RWPE2 (cell line): ENCODE data around the gene C20orf141.
"Not testable (repeated sequence)": the region's sequence is repeated elsewhere in the genome, so short reads cannot be mapped to it uniquely, and the experiment has no call there.

Experiments used
- ATAC-seq: fragments of 200-7000 bp; cut with Tn5 transposase; 3 replicates; pipeline ENCODE4 v1.9.1; 2021; ENCODE audit warnings: low read depth
- DNase-seq: peaks from one replicate; pipeline ENCODE4 v3.0.0-alpha.2; 2020; ENCODE audit warnings: low spot score
- H3K27ac ChIP-seq: fragments of 450-650 bp; 2 replicates; pipeline ENCODE4 v1.5.1; 2017; ENCODE audit warnings: mild to moderate bottlenecking; ENCODE audit not compliant: poor library complexity, severe bottlenecking
- H3K27me3 ChIP-seq: fragments of 250-450 bp; sonication (Bioruptor Pico); 2 replicates; pipeline ENCODE4 v1.5.1; 2021; ENCODE audit warnings: mild to moderate bottlenecking, moderate library complexity; ENCODE audit not compliant: insufficient read depth, poor library complexity, severe bottlenecking
- H3K36me3 ChIP-seq: fragments of 250-450 bp; sonication (Bioruptor Pico); 2 replicates; pipeline ENCODE4 v1.5.1; 2020; ENCODE audit warnings: low read depth, mild to moderate bottlenecking, moderate library complexity
- H3K4me1 ChIP-seq: fragments of 250-450 bp; sonication (Bioruptor Pico); 2 replicates; pipeline ENCODE4 v1.5.1; 2021; ENCODE audit warnings: mild to moderate bottlenecking, moderate library complexity; ENCODE audit not compliant: insufficient read depth, poor library complexity, severe bottlenecking
- H3K4me3 ChIP-seq: fragments of 250-450 bp; sonication (Bioruptor Pico); 2 replicates; pipeline ENCODE4 v1.5.1; 2021; ENCODE audit warnings: mild to moderate bottlenecking, moderate library complexity; ENCODE audit not compliant: severe bottlenecking
- H3K9me3 ChIP-seq: fragments of 250-450 bp; sonication (Bioruptor Pico); 2 replicates; pipeline ENCODE4 v1.5.1; 2021; ENCODE audit warnings: mild to moderate bottlenecking, moderate library complexity; ENCODE audit not compliant: severe bottlenecking
- TF ChIP-seq, protein P1 (sequence below): fragments of 450-650 bp; IDR thresholded peaks from one replicate; pipeline ENCODE4 v1.5.1; 2017; ENCODE audit warnings: mild to moderate bottlenecking, moderate library complexity; ENCODE audit not compliant: poor library complexity, severe bottlenecking

C20orf141 gene

DNA sequence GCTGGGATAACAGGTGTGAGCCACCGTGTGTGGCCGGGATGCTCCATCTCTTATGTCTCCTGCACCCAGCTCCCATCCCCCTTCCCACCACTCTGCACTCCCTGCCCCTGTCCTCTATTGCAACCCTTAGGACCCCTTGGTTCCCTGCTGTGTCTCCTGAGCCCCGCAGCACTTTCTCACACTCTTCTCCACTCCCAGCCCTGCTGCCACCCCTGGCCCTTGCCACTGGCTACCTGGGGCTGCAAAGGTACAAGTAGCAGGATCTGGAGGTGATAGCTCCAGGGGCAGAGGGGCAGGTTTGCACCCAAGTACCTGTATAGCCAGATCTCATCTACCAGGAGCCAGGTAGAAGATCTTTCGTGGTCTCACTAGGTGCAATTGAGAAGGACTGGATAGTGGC is 7.8 kb upstream of the C20orf141 start:
- ATAC-seq (no peak), DNase-seq (no peak)
- Histone ChIP-seq H3K27me3 (peaks cover 14% of the 10 kb centered on the region), H3K36me3 (no peaks in the 10 kb centered on the region), H3K27ac (no peak overlapping the region), H3K9me3 (peaks cover 3% of the 10 kb centered on the region), H3K4me1 (no peaks in the 10 kb centered on the region), H3K4me3 (no peak overlapping the region)
- TF ChIP-seq, protein P1, sequence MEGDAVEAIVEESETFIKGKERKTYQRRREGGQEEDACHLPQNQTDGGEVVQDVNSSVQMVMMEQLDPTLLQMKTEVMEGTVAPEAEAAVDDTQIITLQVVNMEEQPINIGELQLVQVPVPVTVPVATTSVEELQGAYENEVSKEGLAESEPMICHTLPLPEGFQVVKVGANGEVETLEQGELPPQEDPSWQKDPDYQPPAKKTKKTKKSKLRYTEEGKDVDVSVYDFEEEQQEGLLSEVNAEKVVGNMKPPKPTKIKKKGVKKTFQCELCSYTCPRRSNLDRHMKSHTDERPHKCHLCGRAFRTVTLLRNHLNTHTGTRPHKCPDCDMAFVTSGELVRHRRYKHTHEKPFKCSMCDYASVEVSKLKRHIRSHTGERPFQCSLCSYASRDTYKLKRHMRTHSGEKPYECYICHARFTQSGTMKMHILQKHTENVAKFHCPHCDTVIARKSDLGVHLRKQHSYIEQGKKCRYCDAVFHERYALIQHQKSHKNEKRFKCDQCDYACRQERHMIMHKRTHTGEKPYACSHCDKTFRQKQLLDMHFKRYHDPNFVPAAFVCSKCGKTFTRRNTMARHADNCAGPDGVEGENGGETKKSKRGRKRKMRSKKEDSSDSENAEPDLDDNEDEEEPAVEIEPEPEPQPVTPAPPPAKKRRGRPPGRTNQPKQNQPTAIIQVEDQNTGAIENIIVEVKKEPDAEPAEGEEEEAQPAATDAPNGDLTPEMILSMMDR = no peak

DNA sequence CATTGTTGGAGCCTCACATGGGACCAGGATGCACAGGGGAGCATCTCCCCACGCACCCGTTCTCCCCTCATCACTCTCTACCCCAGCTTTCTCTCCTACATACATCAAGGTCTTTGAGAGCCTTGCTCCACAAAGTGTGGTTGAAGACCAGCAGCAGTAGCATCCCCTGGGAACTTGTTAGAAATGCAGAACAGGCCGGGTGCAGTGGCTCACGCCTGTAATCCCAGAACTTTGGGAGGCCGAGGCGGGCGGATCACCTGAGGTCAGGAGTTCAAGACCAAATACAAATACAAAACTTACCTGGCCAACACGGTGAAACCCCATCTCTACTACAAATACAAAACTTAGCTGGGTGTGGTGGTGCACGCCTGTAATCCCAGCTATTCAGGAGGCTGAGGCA is 6.9 kb upstream of the C20orf141 start:
- not testable (repeated sequence) for DNase-seq, H3K27ac ChIP-seq, ATAC-seq, H3K4me3 ChIP-seq, H3K36me3 ChIP-seq, H3K4me1 ChIP-seq, H3K27me3 ChIP-seq, H3K9me3 ChIP-seq

DNA sequence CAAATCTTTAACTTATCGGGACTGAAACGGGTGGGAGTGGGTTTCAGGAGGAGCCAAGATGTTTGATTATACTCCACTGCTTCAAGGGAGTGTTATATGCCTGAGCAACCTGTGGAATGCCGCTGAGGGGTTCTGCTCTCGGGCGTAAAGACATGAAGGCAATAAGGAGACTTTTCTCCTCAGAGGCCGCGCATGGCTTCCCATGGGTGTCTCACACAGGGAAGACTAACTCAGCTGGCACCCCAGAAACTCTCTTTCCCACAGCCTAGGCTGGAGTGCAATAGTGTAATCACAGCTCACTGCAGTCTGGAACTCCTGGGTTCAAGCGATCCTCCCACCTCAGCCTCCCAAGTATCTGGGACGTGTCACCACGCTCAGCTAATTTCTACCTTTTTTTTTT is 5.1 kb upstream of the C20orf141 start:
- Histone ChIP-seq H3K27ac (no peak overlapping the region), H3K27me3 (peaks cover 3% of the 10 kb centered on the region), H3K4me1 (peaks cover 8% of the 10 kb centered on the region), H3K4me3 (no peak overlapping the region), H3K36me3 (no peaks in the 10 kb centered on the region), H3K9me3 (peaks cover 8% of the 10 kb centered on the region)
- ATAC-seq (no peak), DNase-seq (no peak)
- TF ChIP-seq, protein P1 = no peak

DNA sequence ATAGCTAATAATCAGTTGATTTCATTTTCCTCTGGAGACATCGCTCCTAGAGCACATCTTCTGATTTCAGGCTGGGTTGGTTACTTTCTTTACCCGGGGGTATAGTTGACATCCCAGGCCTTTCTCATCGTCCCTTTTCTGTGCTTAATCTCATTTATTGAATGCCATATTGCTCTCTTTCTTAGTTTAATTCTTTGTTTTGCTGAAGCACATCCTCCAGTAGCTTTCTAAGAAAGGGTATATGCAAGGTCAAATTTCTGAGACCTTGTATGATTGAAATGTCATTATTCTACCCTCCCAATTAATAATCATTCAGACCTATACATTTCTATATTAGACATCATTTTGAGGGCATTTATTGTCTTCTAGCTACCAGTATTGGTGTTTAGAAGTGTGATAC is 2.6 kb upstream of the C20orf141 start:
- TF ChIP-seq, protein P1 = no peak
- no peaks in the 10 kb centered on the region for H3K36me3 ChIP-seq
- ATAC-seq (no peak), DNase-seq (no peak)
- H3K4me1 ChIP-seq = peaks cover 13% of the 10 kb centered on the region
- no peak overlapping the region for H3K4me3 ChIP-seq
- H3K27ac ChIP-seq = no peak overlapping the region
- H3K27me3 ChIP-seq = peaks cover 3% of the 10 kb centered on the region
- peaks cover 8% of the 10 kb centered on the region for H3K9me3 ChIP-seq

DNA sequence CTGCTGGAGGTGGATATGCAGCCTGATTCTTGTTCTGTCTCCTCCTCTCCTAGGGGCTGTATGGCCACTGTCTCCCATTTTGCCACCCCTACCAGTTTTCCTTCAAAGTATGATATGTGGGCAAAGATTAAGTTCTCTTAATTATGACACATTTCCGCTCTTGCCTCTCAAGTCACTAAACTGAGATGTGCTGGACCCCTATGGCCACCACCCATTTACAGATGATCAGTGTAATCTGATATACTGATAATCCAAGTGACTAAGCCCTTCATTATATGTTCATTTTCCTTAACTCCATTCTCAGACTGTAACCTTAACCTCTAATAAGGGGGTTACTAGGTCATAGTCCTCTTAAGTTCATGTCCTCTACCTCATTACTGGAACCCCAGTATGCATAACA is 711 bp upstream of the C20orf141 start:
- DNase-seq = no peak
- H3K4me1 ChIP-seq = peaks cover 13% of the 10 kb centered on the region
- ATAC-seq = peak; percentile 13; the same call in 1 of the 3 replicates
- TF ChIP-seq, protein P1 = no peak
- H3K4me3 ChIP-seq = no peak overlapping the region
- peaks cover 8% of the 10 kb centered on the region for H3K9me3 ChIP-seq
- H3K27me3 ChIP-seq = peaks cover 2% of the 10 kb centered on the region
- H3K27ac ChIP-seq = peak overlapping the region; percentile 62
- H3K36me3 ChIP-seq = no peaks in the 10 kb centered on the region
